ENCODE measurements around the gene NR2E1. TPM values are rescaled to one million over a fixed set of nuclear protein-coding genes. Genes with fewer than 3 reads are reported as not detected.

Gene NR2E1
- total RNA-seq, 3 donors from 2014 or later (not counting 1 experiment from before 2014, with no cell fraction given) = not detected

DNA sequence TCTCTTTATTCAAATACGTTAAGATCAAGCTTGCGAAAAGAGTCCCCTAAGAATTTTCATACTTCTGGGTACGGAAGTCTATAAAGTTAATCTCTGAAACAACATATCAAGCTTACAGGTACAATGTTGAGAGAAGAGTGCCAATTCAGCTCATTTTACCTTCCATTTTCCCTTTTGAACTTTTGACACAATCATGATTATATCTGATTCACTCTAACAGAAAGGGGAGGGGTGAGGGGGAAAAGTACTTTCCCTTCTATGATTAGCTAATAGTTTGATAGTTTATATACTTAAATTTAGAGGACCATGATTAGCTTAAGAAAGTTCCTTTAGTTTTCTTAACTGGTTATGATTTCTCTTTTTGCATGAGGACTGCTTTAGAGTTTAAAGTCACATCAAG, 61.5 kb downstream of the NR2E1 start:
- no peak overlapping the region for H3K4me3 ChIP-seq (ENCODE audit: low read length)
- no peaks in the 10 kb centered on the region for H3K9me3 ChIP-seq (ENCODE audit: control insufficient read depth, insufficient read depth, low read length)
- no peak overlapping the region for H3K27ac ChIP-seq (ENCODE audit: low read length)
- DNase-seq (no peak), ATAC-seq (no peak)
- intact Hi-C loops (cut with micrococcal nuclease) = no loop called here
- H3K36me3 Mint-ChIP-seq = peaks cover 6% of the 10 kb centered on the region
- H3K27me3 ChIP-seq (ENCODE audit: control insufficient read depth, insufficient read depth, low read length) = no peaks in the 10 kb centered on the region
- H3K4me1 Mint-ChIP-seq = peaks cover 18 to 37% of the 10 kb centered on the region in 2 donors
- no peaks in the 10 kb centered on the region for H3K27me3 Mint-ChIP-seq (ENCODE audit: low read depth in 2 of 2)
- WGBS (ENCODE audit: insufficient coverage) = 93% methylated on average over 3 of the region's 3 CpGs
- no peak overlapping the region for H3K4me3 Mint-ChIP-seq
- no peaks in the 10 kb centered on the region for H3K4me1 ChIP-seq (ENCODE audit: control insufficient read depth, insufficient read depth, low read length)
- H3K36me3 ChIP-seq (ENCODE audit: control insufficient read depth, insufficient read depth, low read length) = peaks cover 5% of the 10 kb centered on the region
- H3K27ac Mint-ChIP-seq = peak overlapping the region in 1 of 2 donors; percentile 58
- no peaks in the 10 kb centered on the region for H3K9me3 Mint-ChIP-seq
- TF ChIP-seq, protein P1, sequence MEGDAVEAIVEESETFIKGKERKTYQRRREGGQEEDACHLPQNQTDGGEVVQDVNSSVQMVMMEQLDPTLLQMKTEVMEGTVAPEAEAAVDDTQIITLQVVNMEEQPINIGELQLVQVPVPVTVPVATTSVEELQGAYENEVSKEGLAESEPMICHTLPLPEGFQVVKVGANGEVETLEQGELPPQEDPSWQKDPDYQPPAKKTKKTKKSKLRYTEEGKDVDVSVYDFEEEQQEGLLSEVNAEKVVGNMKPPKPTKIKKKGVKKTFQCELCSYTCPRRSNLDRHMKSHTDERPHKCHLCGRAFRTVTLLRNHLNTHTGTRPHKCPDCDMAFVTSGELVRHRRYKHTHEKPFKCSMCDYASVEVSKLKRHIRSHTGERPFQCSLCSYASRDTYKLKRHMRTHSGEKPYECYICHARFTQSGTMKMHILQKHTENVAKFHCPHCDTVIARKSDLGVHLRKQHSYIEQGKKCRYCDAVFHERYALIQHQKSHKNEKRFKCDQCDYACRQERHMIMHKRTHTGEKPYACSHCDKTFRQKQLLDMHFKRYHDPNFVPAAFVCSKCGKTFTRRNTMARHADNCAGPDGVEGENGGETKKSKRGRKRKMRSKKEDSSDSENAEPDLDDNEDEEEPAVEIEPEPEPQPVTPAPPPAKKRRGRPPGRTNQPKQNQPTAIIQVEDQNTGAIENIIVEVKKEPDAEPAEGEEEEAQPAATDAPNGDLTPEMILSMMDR (IDR thresholded peaks at IDR 0.05) = no peak

DNA sequence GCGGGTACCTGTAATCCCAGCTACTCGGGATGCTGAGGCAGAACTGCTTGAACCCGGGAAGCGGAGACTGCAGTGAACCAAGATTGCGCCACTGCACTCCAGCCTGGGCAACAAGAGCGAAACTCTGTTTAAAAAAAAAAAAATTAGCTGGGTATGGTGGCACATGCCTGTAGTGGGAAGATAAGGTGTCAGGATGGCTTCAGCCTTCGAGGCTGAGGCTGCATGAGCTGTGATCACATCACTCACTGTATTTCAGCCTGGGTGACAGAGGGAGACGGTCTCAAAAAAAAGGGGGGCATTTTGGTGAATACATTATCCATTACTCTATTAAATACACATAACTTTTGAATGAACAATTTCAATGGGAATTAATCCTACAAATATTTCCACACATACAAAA, 62.6 kb downstream of the NR2E1 start:
- peaks cover 6% of the 10 kb centered on the region for H3K36me3 Mint-ChIP-seq
- H3K9me3 Mint-ChIP-seq = no peaks in the 10 kb centered on the region
- no peak overlapping the region for H3K27ac Mint-ChIP-seq
- Histone ChIP-seq H3K4me1 (ENCODE audit: control insufficient read depth, insufficient read depth, low read length) (no peaks in the 10 kb centered on the region), H3K4me3 (ENCODE audit: low read length) (no peak overlapping the region), H3K9me3 (ENCODE audit: control insufficient read depth, insufficient read depth, low read length) (no peaks in the 10 kb centered on the region), H3K27me3 (ENCODE audit: control insufficient read depth, insufficient read depth, low read length) (no peaks in the 10 kb centered on the region), H3K27ac (ENCODE audit: low read length) (no peak overlapping the region), H3K36me3 (ENCODE audit: control insufficient read depth, insufficient read depth, low read length) (no peaks in the 10 kb centered on the region)
- 93% methylated on average over 8 of the region's 8 CpGs for WGBS (ENCODE audit: insufficient coverage)
- TF ChIP-seq, protein P1 (IDR thresholded peaks at IDR 0.05) = no peak
- ATAC-seq = no peak
- DNase-seq = no peak
- intact Hi-C loops (cut with micrococcal nuclease) = no loop called here
- no peak overlapping the region for H3K4me3 Mint-ChIP-seq
- peaks cover 11 to 40% of the 10 kb centered on the region in 2 donors for H3K4me1 Mint-ChIP-seq
- H3K27me3 Mint-ChIP-seq (ENCODE audit: low read depth in 2 of 2) = no peaks in the 10 kb centered on the region

DNA sequence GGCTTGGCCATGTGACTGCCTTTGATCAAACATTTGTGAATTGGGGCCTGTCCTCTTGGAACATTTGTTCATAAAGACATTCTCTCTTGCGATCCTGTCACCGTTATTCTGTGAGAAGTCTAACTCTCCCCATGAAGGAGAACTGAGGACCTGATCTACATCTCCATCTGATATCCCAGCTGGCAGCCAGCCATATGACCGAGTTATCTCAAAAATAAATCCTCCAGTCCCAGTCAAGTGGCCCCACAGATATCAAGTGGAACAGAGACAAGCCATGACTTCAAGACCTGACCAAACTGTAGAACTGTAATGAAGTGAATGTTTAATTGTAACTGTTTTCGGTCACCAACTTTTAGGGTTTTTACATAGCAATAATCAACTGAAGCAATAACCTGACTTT, 69.3 kb downstream of the NR2E1 start:
- Histone ChIP-seq H3K27ac (ENCODE audit: low read length) (no peak overlapping the region), H3K9me3 (ENCODE audit: control insufficient read depth, insufficient read depth, low read length) (no peaks in the 10 kb centered on the region), H3K4me1 (ENCODE audit: control insufficient read depth, insufficient read depth, low read length) (no peaks in the 10 kb centered on the region), H3K27me3 (ENCODE audit: control insufficient read depth, insufficient read depth, low read length) (no peaks in the 10 kb centered on the region), H3K36me3 (ENCODE audit: control insufficient read depth, insufficient read depth, low read length) (peaks cover 2% of the 10 kb centered on the region), H3K4me3 (ENCODE audit: low read length) (no peak overlapping the region)
- Mint-ChIP-seq H3K36me3 (no peaks in the 10 kb centered on the region), H3K27me3 (ENCODE audit: low read depth in 2 of 2) (no peaks in the 10 kb centered on the region), H3K9me3 (no peaks in the 10 kb centered on the region), H3K4me3 (no peak overlapping the region), H3K27ac (no peak overlapping the region), H3K4me1 (peaks cover 23 to 66% of the 10 kb centered on the region in 2 donors)
- TF ChIP-seq, protein P1 (IDR thresholded peaks at IDR 0.05) = no peak
- no peak for DNase-seq
- ATAC-seq = no peak
- 98% methylated on average over 4 of the region's 4 CpGs for WGBS (ENCODE audit: insufficient coverage)
- intact Hi-C loops (cut with micrococcal nuclease) = no loop called here

DNA sequence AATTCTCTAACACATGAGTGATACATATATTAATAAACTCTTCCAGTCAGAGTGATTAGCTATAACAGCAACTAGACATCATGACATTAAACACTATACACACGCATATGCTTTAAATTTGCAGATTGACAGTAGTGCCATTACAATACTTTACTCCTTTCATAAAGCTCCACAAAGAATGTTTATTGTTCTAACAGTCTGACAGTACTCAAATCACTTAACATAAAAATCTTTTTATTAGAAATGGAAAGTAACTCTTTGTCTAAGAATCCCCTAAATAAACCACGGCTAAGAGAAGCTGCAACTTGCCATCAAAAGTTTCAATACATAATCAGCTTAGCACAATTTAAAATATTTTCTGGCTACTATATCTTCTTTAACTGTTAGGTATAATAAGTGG, 71.0 kb downstream of the NR2E1 start:
- Mint-ChIP-seq H3K4me3 (no peak overlapping the region), H3K9me3 (no peaks in the 10 kb centered on the region), H3K27me3 (ENCODE audit: low read depth in 2 of 2) (no peaks in the 10 kb centered on the region), H3K4me1 (peaks cover 32 to 57% of the 10 kb centered on the region in 2 donors), H3K27ac (no peak overlapping the region), H3K36me3 (no peaks in the 10 kb centered on the region)
- 88% methylated on average over 1 of the region's 2 CpGs for WGBS (ENCODE audit: insufficient coverage)
- Histone ChIP-seq H3K9me3 (ENCODE audit: control insufficient read depth, insufficient read depth, low read length) (no peaks in the 10 kb centered on the region), H3K4me3 (ENCODE audit: low read length) (no peak overlapping the region), H3K27me3 (ENCODE audit: control insufficient read depth, insufficient read depth, low read length) (no peaks in the 10 kb centered on the region), H3K27ac (ENCODE audit: low read length) (no peak overlapping the region), H3K4me1 (ENCODE audit: control insufficient read depth, insufficient read depth, low read length) (no peaks in the 10 kb centered on the region), H3K36me3 (ENCODE audit: control insufficient read depth, insufficient read depth, low read length) (peaks cover 2% of the 10 kb centered on the region)
- intact Hi-C loops (cut with micrococcal nuclease) = no loop called here
- no peak for ATAC-seq
- TF ChIP-seq, protein P1 (IDR thresholded peaks at IDR 0.05) = no peak
- no peak for DNase-seq

Measured in natural killer cell (primary cell).